ENCODE data around the gene RAPGEF1.
"Not testable (repeated sequence)": the region's sequence is repeated elsewhere in the genome, so short reads cannot be mapped to it uniquely, and the experiment has no call there.

RAPGEF1 gene

GRCh38 chr9:131727184-131727759, 12.6 kb downstream of the RAPGEF1 start:
- DNase-seq: no peak

GRCh38 chr9:131724683-131725082, 15.2 kb downstream of the RAPGEF1 start:
- no peak for DNase-seq

GRCh38 chr9:131723632-131724031, 16.2 kb downstream of the RAPGEF1 start:
- DNase-seq: no peak

GRCh38 chr9:131722255-131722654, 17.6 kb downstream of the RAPGEF1 start:
- no peak for DNase-seq

GRCh38 chr9:131721076-131721475, 18.8 kb downstream of the RAPGEF1 start:
- DNase-seq: no peak

GRCh38 chr9:131720330-131720729, 19.5 kb downstream of the RAPGEF1 start:
- DNase-seq: no peak

GRCh38 chr9:131719262-131719908, 20.5 kb downstream of the RAPGEF1 start:
- DNase-seq: no peak

GRCh38 chr9:131717719-131718460, 22.0 kb downstream of the RAPGEF1 start:
- no peak for DNase-seq

- no peak for DNase-seq
These were observed 24.0 kb downstream of the RAPGEF1 start for GRCh38 chr9:131715906-131716305.

GRCh38 chr9:131714821-131715220, 25.1 kb downstream of the RAPGEF1 start:
- no peak for DNase-seq

GRCh38 chr9:131714161-131714646, 25.7 kb downstream of the RAPGEF1 start:
- DNase-seq: no peak

- DNase-seq: no peak
These were observed 26.9 kb downstream of the RAPGEF1 start for GRCh38 chr9:131713016-131713415.

- no peak for DNase-seq
These were observed 27.6 kb downstream of the RAPGEF1 start for GRCh38 chr9:131712151-131712716.

- DNase-seq: no peak
These were observed 30.0 kb downstream of the RAPGEF1 start for GRCh38 chr9:131709771-131710431.

GRCh38 chr9:131709010-131709770, 30.7 kb downstream of the RAPGEF1 start:
- not testable (repeated sequence) for DNase-seq

- DNase-seq: no peak
These were observed 31.5 kb downstream of the RAPGEF1 start for GRCh38 chr9:131708226-131709002.

GRCh38 chr9:131707733-131708157, 32.1 kb downstream of the RAPGEF1 start:
- DNase-seq: no peak

- no peak for DNase-seq
These were observed 32.8 kb downstream of the RAPGEF1 start for GRCh38 chr9:131707050-131707449.

- no peak for DNase-seq
These were observed 33.3 kb downstream of the RAPGEF1 start for GRCh38 chr9:131706608-131706970.

GRCh38 chr9:131704988-131705387, 34.9 kb downstream of the RAPGEF1 start:
- no peak for DNase-seq

GRCh38 chr9:131704141-131704983, 35.5 kb downstream of the RAPGEF1 start:
- no peak for DNase-seq
